Bladder microvascular endothelial cell (primary cell): ENCODE data around the gene USP17L17. TPM values are rescaled to one million over a fixed set of nuclear protein-coding genes. Genes with fewer than 3 reads are reported as not detected.

ENCODE experiments used
- total RNA-seq: library from RNA; depleted of rRNA; stranded (reverse); fragments of >200 nt; gene quantifications from 2 replicates; pipeline ENCODE4 v1.2.3, GENCODE V29; 2014

The USP17L17 gene, protein sequence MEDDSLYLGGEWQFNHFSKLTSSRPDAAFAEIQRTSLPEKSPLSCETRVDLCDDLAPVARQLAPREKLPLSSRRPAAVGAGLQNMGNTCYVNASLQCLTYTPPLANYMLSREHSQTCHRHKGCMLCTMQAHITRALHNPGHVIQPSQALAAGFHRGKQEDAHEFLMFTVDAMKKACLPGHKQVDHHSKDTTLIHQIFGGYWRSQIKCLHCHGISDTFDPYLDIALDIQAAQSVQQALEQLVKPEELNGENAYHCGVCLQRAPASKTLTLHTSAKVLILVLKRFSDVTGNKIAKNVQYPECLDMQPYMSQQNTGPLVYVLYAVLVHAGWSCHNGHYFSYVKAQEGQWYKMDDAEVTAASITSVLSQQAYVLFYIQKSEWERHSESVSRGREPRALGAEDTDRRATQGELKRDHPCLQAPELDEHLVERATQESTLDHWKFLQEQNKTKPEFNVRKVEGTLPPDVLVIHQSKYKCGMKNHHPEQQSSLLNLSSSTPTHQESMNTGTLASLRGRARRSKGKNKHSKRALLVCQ
- not detected in 2 replicates for total RNA-seq

GRCh38 chr4:9243579-9243978 is at the start of gene USP17L17:
Gene USP17L17, plus strand, starts transcription at chr4:9243879. Its CDS starts 0 bp downstream, at chr4:9243879.

GRCh38 chr4:9210357-9210756 is 33.3 kb upstream of the USP17L17 start, which contains the start of gene USP17L10:
Gene USP17L10, plus strand, starts transcription at chr4:9210657. Its CDS starts 0 bp downstream, at chr4:9210657.

GRCh38 chr4:9215105-9215504 is 28.6 kb upstream of the USP17L17 start, which contains the start of gene USP17L11:
Gene USP17L11, plus strand, starts transcription at chr4:9215405. Its CDS starts 0 bp downstream, at chr4:9215405.

DNA sequence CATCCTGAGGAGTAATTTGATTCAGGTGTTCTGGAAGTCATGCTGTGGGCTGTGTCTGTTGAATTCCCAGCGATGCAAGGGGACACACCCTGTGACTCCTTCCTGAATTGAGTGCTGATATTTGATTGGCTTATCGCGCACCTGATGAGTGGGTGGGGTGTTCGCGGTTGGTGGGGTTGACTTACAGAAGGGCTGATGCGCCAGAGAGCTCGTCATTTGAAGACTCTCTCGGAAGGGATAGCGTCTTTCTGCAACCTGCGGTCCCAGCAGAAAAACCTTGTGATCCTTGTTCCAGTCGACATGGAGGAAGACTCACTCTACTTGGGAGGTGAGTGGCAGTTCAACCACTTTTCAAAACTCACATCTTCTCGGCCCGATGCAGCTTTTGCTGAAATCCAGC is 23.8 kb upstream of the USP17L17 start, which contains the start of gene USP17L12:
Gene USP17L12, plus strand, starts transcription at position 301 of the 400 bp plus-strand sequence. Its CDS starts 0 bp downstream, at position 301.

GRCh38 chr4:9224596-9224995 is 19.1 kb upstream of the USP17L17 start, which contains the start of gene USP17L13:
Gene USP17L13, plus strand, starts transcription at chr4:9224896. Its CDS starts 0 bp downstream, at chr4:9224896.

GRCh38 chr4:9234085-9234484 is 9.6 kb upstream of the USP17L17 start, which contains the start of gene USP17L15:
Gene USP17L15, plus strand, starts transcription at chr4:9234385. Its CDS starts 0 bp downstream, at chr4:9234385.

DNA sequence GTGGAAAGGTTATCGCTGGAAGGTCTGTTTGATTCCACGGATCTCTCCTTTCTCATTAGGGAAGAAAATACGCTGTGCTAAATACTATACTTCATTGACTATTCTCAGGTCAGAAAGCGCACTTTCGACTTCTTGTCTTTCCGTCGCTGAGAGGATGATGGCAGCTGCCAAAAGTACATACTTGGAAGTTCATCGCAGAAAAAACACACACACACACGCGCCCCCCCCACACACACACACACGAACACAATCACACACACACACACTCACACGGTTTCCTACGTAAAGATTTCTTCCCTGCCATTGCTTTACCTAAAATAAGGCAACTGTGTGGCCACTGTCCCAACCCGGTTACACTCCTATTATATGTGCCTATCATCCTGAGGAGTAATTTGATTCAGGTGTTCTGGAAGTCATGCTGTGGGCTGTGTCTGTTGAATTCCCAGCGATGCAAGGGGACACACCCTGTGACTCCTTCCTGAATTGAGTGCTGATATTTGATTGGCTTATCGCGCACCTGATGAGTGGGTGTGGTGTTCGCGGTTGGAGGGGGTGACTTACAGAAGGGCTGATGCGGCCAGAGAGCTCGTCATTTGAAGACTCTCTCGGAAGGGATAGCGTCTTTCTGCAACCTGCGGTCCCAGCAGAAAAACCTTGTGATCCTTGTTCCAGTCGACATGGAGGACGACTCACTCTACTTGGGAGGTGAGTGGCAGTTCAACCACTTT is 4.4 kb downstream of the USP17L17 start, which contains the start of gene USP17L18:
Gene USP17L18, plus strand, starts transcription at position 678 of the 728 bp plus-strand sequence. Its CDS starts 0 bp downstream, at position 678.

GRCh38 chr4:9253078-9253477 is 9.4 kb downstream of the USP17L17 start, which contains the start of gene USP17L19:
Gene USP17L19, plus strand, starts transcription at chr4:9253378. Its CDS starts 0 bp downstream, at chr4:9253378.

DNA sequence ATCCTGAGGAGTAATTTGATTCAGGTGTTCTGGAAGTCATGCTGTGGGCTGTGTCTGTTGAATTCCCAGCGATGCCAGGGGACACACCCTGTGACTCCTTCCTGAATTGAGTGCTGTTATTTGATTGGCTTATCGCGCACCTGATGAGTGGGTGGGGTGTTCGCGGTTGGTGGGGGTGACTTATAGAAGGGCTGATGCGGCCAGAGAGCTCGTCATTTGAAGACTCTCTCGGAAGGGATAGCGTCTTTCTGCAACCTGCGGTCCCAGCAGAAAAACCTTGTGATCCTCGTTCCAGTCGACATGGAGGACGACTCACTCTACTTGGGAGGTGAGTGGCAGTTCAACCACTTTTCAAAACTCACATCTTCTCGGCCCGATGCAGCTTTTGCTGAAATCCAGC is 14.1 kb downstream of the USP17L17 start, which contains the start of gene USP17L20:
Gene USP17L20, plus strand, starts transcription at position 301 of the 400 bp plus-strand sequence. Its CDS starts 0 bp downstream, at position 301.

DNA sequence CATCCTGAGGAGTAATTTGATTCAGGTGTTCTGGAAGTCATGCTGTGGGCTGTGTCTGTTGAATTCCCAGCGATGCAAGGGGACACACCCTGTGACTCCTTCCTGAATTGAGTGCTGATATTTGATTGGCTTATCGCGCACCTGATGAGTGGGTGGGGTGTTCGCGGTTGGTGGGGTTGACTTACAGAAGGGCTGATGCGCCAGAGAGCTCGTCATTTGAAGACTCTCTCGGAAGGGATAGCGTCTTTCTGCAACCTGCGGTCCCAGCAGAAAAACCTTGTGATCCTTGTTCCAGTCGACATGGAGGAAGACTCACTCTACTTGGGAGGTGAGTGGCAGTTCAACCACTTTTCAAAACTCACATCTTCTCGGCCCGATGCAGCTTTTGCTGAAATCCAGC is 18.9 kb downstream of the USP17L17 start, which contains the start of gene USP17L21:
Gene USP17L21, plus strand, starts transcription at position 301 of the 400 bp plus-strand sequence. Its CDS starts 0 bp downstream, at position 301.

GRCh38 chr4:9267319-9267718 is 23.6 kb downstream of the USP17L17 start, which contains the start of gene USP17L22:
Gene USP17L22, plus strand, starts transcription at chr4:9267619. Its CDS starts 0 bp downstream, at chr4:9267619.

Other genes starting within 250 kb of the USP17L17 start
- not detected in 2 replicates for gene FAM90A26, start 73.5 kb upstream of the USP17L17 start, total RNA-seq
- gene USP17L10, start 33.2 kb upstream of the USP17L17 start, total RNA-seq: not detected in 2 replicates
- gene USP17L11, start 28.5 kb upstream of the USP17L17 start, total RNA-seq: not detected in 2 replicates
- gene USP17L12, start 23.7 kb upstream of the USP17L17 start, total RNA-seq: not detected in 2 replicates
- gene USP17L13, start 19.0 kb upstream of the USP17L17 start, total RNA-seq: not detected in 2 replicates
- not detected in 2 replicates for gene USP17L15, start 9.5 kb upstream of the USP17L17 start, total RNA-seq
- gene USP17L18, start 4.8 kb downstream of the USP17L17 start, total RNA-seq: not detected in 2 replicates
- gene USP17L19, start 9.5 kb downstream of the USP17L17 start, total RNA-seq: not detected in 2 replicates
- not detected in 2 replicates for gene USP17L20, start 14.2 kb downstream of the USP17L17 start, total RNA-seq
- gene USP17L21, start 19.0 kb downstream of the USP17L17 start, total RNA-seq: not detected in 2 replicates
- not detected in 2 replicates for gene USP17L22, start 23.7 kb downstream of the USP17L17 start, total RNA-seq
- gene USP17L24, start 81.3 kb downstream of the USP17L17 start, total RNA-seq: not detected in 2 replicates
- gene USP17L25, start 86.0 kb downstream of the USP17L17 start, total RNA-seq: not detected in 2 replicates
- gene USP17L26, start 90.8 kb downstream of the USP17L17 start, total RNA-seq: not detected in 2 replicates
- gene USP17L5, start 95.5 kb downstream of the USP17L17 start, total RNA-seq: not detected in 2 replicates
- not detected in 2 replicates for gene USP17L27, start 100.3 kb downstream of the USP17L17 start, total RNA-seq
- not detected in 2 replicates for gene USP17L28, start 105.0 kb downstream of the USP17L17 start, total RNA-seq
- gene USP17L29, start 109.8 kb downstream of the USP17L17 start, total RNA-seq: not detected in 2 replicates
- gene USP17L30, start 119.2 kb downstream of the USP17L17 start, total RNA-seq: not detected in 2 replicates
- gene DEFB131A, start 200.5 kb downstream of the USP17L17 start, total RNA-seq: not detected in 2 replicates